22Rv1 (cell line): ENCODE results near the gene DPY19L2.
"Not testable (repeated sequence)": the region's sequence is repeated elsewhere in the genome, so short reads cannot be mapped to it uniquely, and the experiment has no call there.

Experiments used
- ZFX ChIP-seq: fragments of 450-650 bp; IDR thresholded peaks from 2 replicates; pipeline ENCODE4 v1.6.1; 2017; ENCODE audit warnings: antibody characterized with exemption, borderline replicate concordance
- TF ChIP-seq, protein P1 (sequence below): fragments of 450-650 bp; IDR thresholded peaks from 2 replicates; pipeline ENCODE4 v1.5.1; 2017; ENCODE audit warnings: mild to moderate bottlenecking

DNA sequence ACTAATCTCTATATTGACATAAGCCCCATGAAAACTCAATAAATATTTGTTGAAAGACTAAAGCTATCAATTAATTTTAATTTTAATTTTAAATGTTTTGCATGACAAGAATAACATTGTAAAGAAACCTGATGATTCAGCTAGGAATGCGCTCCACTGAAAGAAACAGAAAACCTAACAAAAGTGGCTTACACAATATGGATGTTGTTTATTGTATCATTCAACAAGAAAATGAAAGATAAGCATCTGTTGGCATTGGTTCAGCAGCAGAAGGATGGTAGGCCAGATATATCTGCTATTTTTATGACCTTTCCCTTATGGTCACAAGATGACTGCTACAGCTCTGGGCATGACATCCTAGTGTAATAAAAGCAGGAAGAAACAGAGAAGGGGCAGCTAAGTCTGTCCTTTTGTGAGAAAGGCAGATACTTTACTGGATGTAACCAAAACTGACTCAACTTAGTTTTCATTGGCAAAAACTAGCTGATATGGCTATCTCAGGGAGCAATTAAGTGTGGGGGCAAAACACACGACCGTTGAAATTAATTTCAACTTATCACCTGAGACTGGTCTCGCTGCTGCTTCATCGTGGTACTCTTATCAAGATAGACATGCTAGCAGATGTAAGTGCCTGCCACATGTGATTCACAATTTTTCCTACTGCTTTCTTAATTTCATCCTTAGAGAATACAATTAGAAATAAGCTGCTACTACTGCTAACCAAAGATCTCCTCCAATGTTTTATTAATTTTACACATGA lies 24.7 kb downstream of the DPY19L2 start:
- TF ChIP-seq, protein P1, sequence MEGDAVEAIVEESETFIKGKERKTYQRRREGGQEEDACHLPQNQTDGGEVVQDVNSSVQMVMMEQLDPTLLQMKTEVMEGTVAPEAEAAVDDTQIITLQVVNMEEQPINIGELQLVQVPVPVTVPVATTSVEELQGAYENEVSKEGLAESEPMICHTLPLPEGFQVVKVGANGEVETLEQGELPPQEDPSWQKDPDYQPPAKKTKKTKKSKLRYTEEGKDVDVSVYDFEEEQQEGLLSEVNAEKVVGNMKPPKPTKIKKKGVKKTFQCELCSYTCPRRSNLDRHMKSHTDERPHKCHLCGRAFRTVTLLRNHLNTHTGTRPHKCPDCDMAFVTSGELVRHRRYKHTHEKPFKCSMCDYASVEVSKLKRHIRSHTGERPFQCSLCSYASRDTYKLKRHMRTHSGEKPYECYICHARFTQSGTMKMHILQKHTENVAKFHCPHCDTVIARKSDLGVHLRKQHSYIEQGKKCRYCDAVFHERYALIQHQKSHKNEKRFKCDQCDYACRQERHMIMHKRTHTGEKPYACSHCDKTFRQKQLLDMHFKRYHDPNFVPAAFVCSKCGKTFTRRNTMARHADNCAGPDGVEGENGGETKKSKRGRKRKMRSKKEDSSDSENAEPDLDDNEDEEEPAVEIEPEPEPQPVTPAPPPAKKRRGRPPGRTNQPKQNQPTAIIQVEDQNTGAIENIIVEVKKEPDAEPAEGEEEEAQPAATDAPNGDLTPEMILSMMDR, result not testable (repeated sequence)
- not testable (repeated sequence) for TF ChIP-seq ZFX
